ENCODE measurements around the gene EXD3. TPM values are rescaled to one million over a fixed set of nuclear protein-coding genes. Genes with fewer than 3 reads are reported as not detected.

Gene EXD3
- total and polyA plus RNA-seq, 2 of the 13 experiments (the other 11 are each of a cell fraction or from before 2014, with no cell fraction given), result 2.7 to 4.8 TPM

GRCh38 chr9:137454597-137455358, 31.8 kb upstream of the EXD3 start (continued):
- TF ChIP-seq ZNF800 (CRISPR knock-in tag; IDR thresholded peaks at IDR 0.05) (no peak; the same call in none of the 2 replicates), CHD2 (IDR thresholded peaks at IDR 0.05; ENCODE audit: low read depth, low read length) (peak; percentile 47; the same call in 1 of the 2 replicates), ZNF496 (CRISPR knock-in tag; IDR thresholded peaks at IDR 0.05; ENCODE audit: insufficient replicate concordance) (no peak), ZBTB20 (CRISPR knock-in tag; IDR thresholded peaks at IDR 0.05; ENCODE audit: borderline replicate concordance, low read depth) (0 out of 2 replicates have a peak, but pooled peaks have one; percentile 43), SRSF4 (IDR thresholded peaks at IDR 0.05; ENCODE audit: low read depth, low read length, poor library complexity, severe bottlenecking) (no peak), ZNF713 (CRISPR knock-in tag; IDR thresholded peaks at IDR 0.05) (peak; percentile 32; the same call in 1 of the 2 replicates), ZNF879 (CRISPR knock-in tag; IDR thresholded peaks at IDR 0.05) (0 out of 2 replicates have a peak, but pooled peaks have one; percentile 5), ZNF83 (CRISPR knock-in tag; IDR thresholded peaks at IDR 0.05; ENCODE audit: borderline replicate concordance) (peak; percentile 65; the same call in 1 of the 2 replicates), ZNF784 (CRISPR knock-in tag; IDR thresholded peaks at IDR 0.05; ENCODE audit: borderline replicate concordance) (no peak; the same call in 1 of the 2 replicates), ZNF550 (CRISPR knock-in tag; IDR thresholded peaks at IDR 0.05; ENCODE audit: borderline replicate concordance) (no peak), KLF6 (CRISPR knock-in tag; IDR thresholded peaks at IDR 0.05) (peak; percentile 89), LRRFIP1 (CRISPR knock-in tag; conservative IDR thresholded peaks at IDR 0.05) (no peak), HNRNPL (IDR thresholded peaks at IDR 0.05; ENCODE audit: low read depth, low read length) (peak; percentile 85), IRX3 (CRISPR knock-in tag; IDR thresholded peaks at IDR 0.05; ENCODE audit: borderline replicate concordance, low read depth) (peak; percentile 84; the same call in 1 of the 2 replicates), GATAD2A (CRISPR knock-in tag; IDR thresholded peaks at IDR 0.05) (peak; percentile 90), ZFP90 (CRISPR knock-in tag; IDR thresholded peaks at IDR 0.05; ENCODE audit: borderline replicate concordance) (peak; percentile 78), ETV5 (CRISPR knock-in tag; IDR thresholded peaks at IDR 0.05; ENCODE audit: borderline replicate concordance) (peak; percentile 50), HDAC2 (CRISPR knock-in tag; IDR thresholded peaks at IDR 0.05) (peak; percentile 84; the same call in 1 of the 2 replicates), ZNF572 (CRISPR knock-in tag; IDR thresholded peaks at IDR 0.05) (peak; percentile 24; the same call in 1 of the 2 replicates), YEATS2 (CRISPR knock-in tag; IDR thresholded peaks at IDR 0.05; ENCODE audit: borderline replicate concordance) (peak; percentile 57; the same call in 1 of the 2 replicates)
- TF ChIP-seq, protein P1, sequence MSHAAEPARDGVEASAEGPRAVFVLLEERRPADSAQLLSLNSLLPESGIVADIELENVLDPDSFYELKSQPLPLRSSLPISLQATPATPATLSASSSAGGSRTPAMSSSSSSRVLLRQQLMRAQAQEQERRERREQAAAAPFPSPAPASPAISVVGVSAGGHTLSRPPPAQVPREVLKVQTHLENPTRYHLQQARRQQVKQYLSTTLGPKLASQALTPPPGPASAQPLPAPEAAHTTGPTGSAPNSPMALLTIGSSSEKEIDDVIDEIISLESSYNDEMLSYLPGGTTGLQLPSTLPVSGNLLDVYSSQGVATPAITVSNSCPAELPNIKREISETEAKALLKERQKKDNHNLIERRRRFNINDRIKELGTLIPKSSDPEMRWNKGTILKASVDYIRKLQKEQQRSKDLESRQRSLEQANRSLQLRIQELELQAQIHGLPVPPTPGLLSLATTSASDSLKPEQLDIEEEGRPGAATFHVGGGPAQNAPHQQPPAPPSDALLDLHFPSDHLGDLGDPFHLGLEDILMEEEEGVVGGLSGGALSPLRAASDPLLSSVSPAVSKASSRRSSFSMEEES (CRISPR knock-in tag; IDR thresholded peaks at IDR 0.05), result peak; percentile 92
